Measurements from ENCODE around the gene ZNF92. TPM values are rescaled to one million over a fixed set of nuclear protein-coding genes. Genes with fewer than 3 reads are reported as not detected.
"Not testable (repeated sequence)": the region's sequence is repeated elsewhere in the genome, so short reads cannot be mapped to it uniquely, and the experiment has no call there.

Gene ZNF92
- total and polyA plus RNA-seq, 7 donors, result 1.1 to 4.4 (median 2.7) TPM

DNA sequence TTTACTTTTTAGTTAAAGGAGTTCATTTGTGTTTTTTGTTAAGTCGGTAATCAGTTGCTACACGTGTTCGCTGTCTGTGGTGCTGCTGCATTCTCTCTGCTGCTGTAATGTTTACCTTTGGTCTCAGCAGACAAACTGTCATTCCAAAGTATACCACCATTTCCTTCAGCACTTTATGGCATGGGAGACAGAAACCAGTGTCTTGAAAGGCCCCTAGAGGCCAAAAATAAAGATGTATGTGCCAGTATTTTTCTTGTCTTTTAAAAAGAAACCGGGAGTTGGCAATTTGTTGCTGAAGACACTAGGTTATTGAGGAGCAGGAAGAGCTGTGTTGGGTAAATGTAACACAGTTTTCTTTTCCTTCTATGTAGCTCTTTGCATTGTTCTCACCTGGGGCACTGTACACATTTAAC, 24.1 kb downstream of the ZNF92 start:
- Histone ChIP-seq H3K27me3 (ENCODE audit: insufficient read depth in 3 of 3, low read length in 2 of 3) (no peaks in the 10 kb centered on the region), H3K36me3 (ENCODE audit: insufficient read depth in 1 of 2, low read depth in 1 of 2) (peaks cover 0 to 17% of the 10 kb centered on the region in 2 donors), H3K4me1 (no peaks in the 10 kb centered on the region), H3K9me3 (no peaks in the 10 kb centered on the region), H3K4me3 (no peak overlapping the region), H3K27ac (no peak overlapping the region)
- TF ChIP-seq, protein P1, sequence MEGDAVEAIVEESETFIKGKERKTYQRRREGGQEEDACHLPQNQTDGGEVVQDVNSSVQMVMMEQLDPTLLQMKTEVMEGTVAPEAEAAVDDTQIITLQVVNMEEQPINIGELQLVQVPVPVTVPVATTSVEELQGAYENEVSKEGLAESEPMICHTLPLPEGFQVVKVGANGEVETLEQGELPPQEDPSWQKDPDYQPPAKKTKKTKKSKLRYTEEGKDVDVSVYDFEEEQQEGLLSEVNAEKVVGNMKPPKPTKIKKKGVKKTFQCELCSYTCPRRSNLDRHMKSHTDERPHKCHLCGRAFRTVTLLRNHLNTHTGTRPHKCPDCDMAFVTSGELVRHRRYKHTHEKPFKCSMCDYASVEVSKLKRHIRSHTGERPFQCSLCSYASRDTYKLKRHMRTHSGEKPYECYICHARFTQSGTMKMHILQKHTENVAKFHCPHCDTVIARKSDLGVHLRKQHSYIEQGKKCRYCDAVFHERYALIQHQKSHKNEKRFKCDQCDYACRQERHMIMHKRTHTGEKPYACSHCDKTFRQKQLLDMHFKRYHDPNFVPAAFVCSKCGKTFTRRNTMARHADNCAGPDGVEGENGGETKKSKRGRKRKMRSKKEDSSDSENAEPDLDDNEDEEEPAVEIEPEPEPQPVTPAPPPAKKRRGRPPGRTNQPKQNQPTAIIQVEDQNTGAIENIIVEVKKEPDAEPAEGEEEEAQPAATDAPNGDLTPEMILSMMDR (IDR thresholded peaks at IDR 0.05), result no peak
- 83 to 90% (median 87%) methylated on average over 4 of the region's 4 CpGs for WGBS, 3 donors
- intact Hi-C loops (cut with DNase I), result no loop called here
- no peak for DNase-seq
- ATAC-seq, result no peak

DNA sequence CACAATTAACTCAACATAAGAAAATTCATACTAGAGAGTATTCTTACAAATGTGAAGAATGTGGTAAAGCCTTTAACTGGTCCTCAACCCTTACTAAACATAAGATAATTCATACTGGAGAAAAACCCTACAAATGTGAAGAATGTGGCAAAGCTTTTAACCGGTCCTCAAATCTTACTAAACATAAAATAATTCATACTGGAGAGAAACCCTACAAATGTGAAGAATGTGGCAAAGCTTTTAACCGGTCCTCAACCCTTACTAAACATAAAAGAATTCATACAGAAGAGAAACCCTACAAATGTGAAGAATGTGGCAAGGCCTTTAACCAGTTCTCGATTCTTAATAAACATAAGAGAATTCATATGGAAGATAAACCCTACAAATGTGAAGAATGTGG, 25.0 kb downstream of the ZNF92 start:
- H3K27me3 ChIP-seq (ENCODE audit: insufficient read depth in 3 of 3, low read length in 2 of 3); intact Hi-C loops (cut with DNase I); H3K9me3 ChIP-seq; ATAC-seq; H3K4me3 ChIP-seq; H3K4me1 ChIP-seq; H3K27ac ChIP-seq; DNase-seq: not testable (repeated sequence)
- 62 to 74% (median 69%) methylated on average over 3 of the region's 3 CpGs for WGBS, 3 donors
- peaks cover 0 to 17% of the 10 kb centered on the region in 2 donors for H3K36me3 ChIP-seq (ENCODE audit: insufficient read depth in 1 of 2, low read depth in 1 of 2)

- H3K4me1 ChIP-seq; ATAC-seq; H3K4me3 ChIP-seq; DNase-seq; H3K9me3 ChIP-seq; intact Hi-C loops (cut with DNase I); H3K27me3 ChIP-seq (ENCODE audit: insufficient read depth in 3 of 3, low read length in 2 of 3); H3K27ac ChIP-seq: not testable (repeated sequence)
- WGBS, 3 donors, result 63 to 84% (median 75%) methylated on average over 1 of the region's 1 CpG
- peaks cover 0 to 17% of the 10 kb centered on the region in 2 donors for H3K36me3 ChIP-seq (ENCODE audit: insufficient read depth in 1 of 2, low read depth in 1 of 2)
Measured at GRCh38 chr7:65399101-65399500, 25.4 kb downstream of the ZNF92 start.

- H3K27me3 ChIP-seq (ENCODE audit: insufficient read depth in 3 of 3, low read length in 2 of 3), result no peaks in the 10 kb centered on the region
- H3K27ac ChIP-seq, result no peak overlapping the region
- H3K9me3 ChIP-seq, result peaks cover 29% of the 10 kb centered on the region
- 71 to 100% (median 74%) methylated on average over 1 of the region's 1 CpG for WGBS, 3 donors
- no peak overlapping the region for H3K4me3 ChIP-seq
- intact Hi-C loops (cut with DNase I), result no loop called here
- TF ChIP-seq, protein P1 (IDR thresholded peaks at IDR 0.05), result no peak
- H3K4me1 ChIP-seq, result no peaks in the 10 kb centered on the region
- no peak for ATAC-seq
- no peak for DNase-seq
- H3K36me3 ChIP-seq (ENCODE audit: insufficient read depth in 1 of 2, low read depth in 1 of 2), result peaks cover 0 to 8% of the 10 kb centered on the region in 2 donors
Measured at GRCh38 chr7:65404020-65404419, 30.4 kb downstream of the ZNF92 start.

DNA sequence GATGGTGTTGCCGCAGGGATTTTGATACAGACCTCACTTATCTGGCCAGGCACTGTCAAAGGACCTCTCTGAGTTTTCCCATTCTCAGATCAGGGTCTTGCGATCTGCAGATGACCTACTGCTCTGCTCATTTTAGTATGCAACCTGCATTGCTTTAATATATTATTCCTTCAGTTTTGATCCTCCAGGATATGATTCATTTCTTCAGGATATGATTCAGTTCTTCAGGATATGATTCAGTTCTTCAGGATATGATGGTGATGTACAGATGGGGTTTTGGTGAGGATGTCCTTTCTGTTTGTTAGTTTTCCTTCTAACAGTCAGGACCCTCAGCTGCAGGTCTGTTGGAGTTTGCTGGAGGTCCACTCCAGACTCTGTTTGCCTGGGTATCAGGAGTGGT, 33.1 kb downstream of the ZNF92 start:
- H3K27ac ChIP-seq; ATAC-seq; H3K4me3 ChIP-seq; H3K27me3 ChIP-seq (ENCODE audit: insufficient read depth in 3 of 3, low read length in 2 of 3); H3K4me1 ChIP-seq; intact Hi-C loops (cut with DNase I); DNase-seq; H3K36me3 ChIP-seq (ENCODE audit: insufficient read depth in 1 of 2, low read depth in 1 of 2): not testable (repeated sequence)
- WGBS, 3 donors, result 97% methylated on average over 2 of the region's 2 CpGs
- H3K9me3 ChIP-seq, result peaks cover 29% of the 10 kb centered on the region

- Histone ChIP-seq H3K4me1 (no peaks in the 10 kb centered on the region), H3K27ac (no peak overlapping the region), H3K9me3 (peaks cover 23% of the 10 kb centered on the region), H3K27me3 (ENCODE audit: insufficient read depth in 3 of 3, low read length in 2 of 3) (no peaks in the 10 kb centered on the region), H3K4me3 (no peak overlapping the region), H3K36me3 (ENCODE audit: insufficient read depth in 1 of 2, low read depth in 1 of 2) (no peaks in the 10 kb centered on the region)
- TF ChIP-seq, protein P1 (IDR thresholded peaks at IDR 0.05), result no peak
- intact Hi-C loops (cut with DNase I), result no loop called here
- whole genome bisulfite sequencing, 3 donors, result 88 to 91% (median 88%) methylated on average over 3 of the region's 3 CpGs
- DNase-seq (no peak), ATAC-seq (no peak)
Measured at GRCh38 chr7:65409363-65409762, 35.7 kb downstream of the ZNF92 start.

All from psoas muscle (tissue), 8 donors.